OCI-LY3 (cell line): ENCODE results near the gene NPSR1.

Source experiments
- H2AFZ ChIP-seq: fragments of 200-600, 300-600 bp; shearing (Covaris generic); 2 replicates; pipeline ENCODE4 v1.6.0; 2014; ENCODE audit warnings: antibody characterized with exemption, low read depth, low read length
- H3K27ac ChIP-seq: fragments of 200-600, 300-600 bp; sonication (generic); 2 replicates; pipeline ENCODE4 v1.5.1; 2014; ENCODE audit warnings: mild to moderate bottlenecking, low read length, moderate library complexity, mixed read lengths
- H3K27me3 ChIP-seq: fragments of 200-600, 300-600 bp; sonication (generic); 2 replicates; pipeline ENCODE4 v1.6.1; 2014; ENCODE audit warnings: low read depth, low read length, mixed read lengths
- H3K36me3 ChIP-seq: fragments of 200-600, 300-600 bp; sonication (generic); replicated peaks from 2 replicates; pipeline ENCODE3; 2014; ENCODE audit warnings: low read depth, low read length, mixed read lengths
- H3K4me1 ChIP-seq: fragments of 300-600, 200-600 bp; sonication (generic); 2 replicates; pipeline ENCODE4 v1.6.1; 2014; ENCODE audit warnings: low read length, mixed read lengths
- H3K4me2 ChIP-seq: fragments of 200-600, 300-600 bp; sonication (generic); 2 replicates; pipeline ENCODE4 v1.6.1; 2014; ENCODE audit warnings: low read length, mixed read lengths
- H3K4me3 ChIP-seq: fragments of 300-600, 200-600 bp; sonication (generic); 2 replicates; pipeline ENCODE4 v1.5.1; 2014; ENCODE audit warnings: antibody characterized with exemption, mild to moderate bottlenecking, low read length, moderate library complexity
- H3K79me2 ChIP-seq: fragments of 300-600, 200-600 bp; shearing (Covaris generic); 2 replicates; pipeline ENCODE4 v1.6.1; 2014; ENCODE audit warnings: mild to moderate bottlenecking, low read length, mixed read lengths
- H3K9ac ChIP-seq: fragments of 300-600, 200-600 bp; shearing (Covaris generic); 2 replicates; pipeline ENCODE4 v1.6.0; 2014; ENCODE audit warnings: mild to moderate bottlenecking, low read length, moderate library complexity
- H3K9me3 ChIP-seq: fragments of 200-600, 300-600 bp; shearing (Covaris generic); 2 replicates; pipeline ENCODE4 v1.6.1; 2014; ENCODE audit warnings: low read length, mixed read lengths; ENCODE audit not compliant: insufficient read depth
- H4K20me1 ChIP-seq: fragments of 200-600, 300-600 bp; sonication (generic); 2 replicates; pipeline ENCODE4 v1.6.1; 2016; ENCODE audit warnings: low read length, mixed read lengths; ENCODE audit not compliant: insufficient read depth
- CTCF ChIP-seq: fragments of 200-600, 300-600 bp; sonication (generic); IDR thresholded peaks from 2 replicates; pipeline ENCODE4 v1.5.1; 2014; ENCODE audit warnings: antibody characterized with exemption, low read length, low read depth
- EZH2phosphoT487 ChIP-seq: fragments of 200-600 bp; shearing (Covaris generic); IDR thresholded peaks from 2 replicates; pipeline ENCODE4 v1.6.1; 2018; ENCODE audit warnings: antibody characterized with exemption, mixed run types, low read depth

Gene NPSR1

GRCh38 chr7:34845666-34846361, 187.8 kb downstream of the NPSR1 start:
- H3K4me2 ChIP-seq = no peak overlapping the region
- H2AFZ ChIP-seq = no peak overlapping the region
- TF ChIP-seq EZH2phosphoT487 = no peak
- H4K20me1 ChIP-seq = no peaks in the 10 kb centered on the region
- H3K27ac ChIP-seq = no peak overlapping the region
- no peaks in the 10 kb centered on the region for H3K9me3 ChIP-seq
- no peak overlapping the region for H3K9ac ChIP-seq
- no peaks in the 10 kb centered on the region for H3K79me2 ChIP-seq
- H3K4me1 ChIP-seq = no peaks in the 10 kb centered on the region
- no peaks in the 10 kb centered on the region for H3K36me3 ChIP-seq
- no peaks in the 10 kb centered on the region for H3K27me3 ChIP-seq
- H3K4me3 ChIP-seq = no peak overlapping the region

GRCh38 chr7:34846976-34847375, 189.0 kb downstream of the NPSR1 start:
- no peaks in the 10 kb centered on the region for H3K9me3 ChIP-seq
- no peaks in the 10 kb centered on the region for H4K20me1 ChIP-seq
- no peak overlapping the region for H3K4me3 ChIP-seq
- no peaks in the 10 kb centered on the region for H3K79me2 ChIP-seq
- no peaks in the 10 kb centered on the region for H3K36me3 ChIP-seq
- H2AFZ ChIP-seq = no peak overlapping the region
- H3K4me1 ChIP-seq = no peaks in the 10 kb centered on the region
- no peak overlapping the region for H3K9ac ChIP-seq
- TF ChIP-seq CTCF = no peak
- TF ChIP-seq EZH2phosphoT487 = no peak
- no peaks in the 10 kb centered on the region for H3K27me3 ChIP-seq
- H3K4me2 ChIP-seq = no peak overlapping the region
- H3K27ac ChIP-seq = no peak overlapping the region

- H3K36me3 ChIP-seq = no peaks in the 10 kb centered on the region
- no peaks in the 10 kb centered on the region for H3K9me3 ChIP-seq
- no peak overlapping the region for H3K27ac ChIP-seq
- no peaks in the 10 kb centered on the region for H3K27me3 ChIP-seq
- no peak for TF ChIP-seq CTCF
- TF ChIP-seq EZH2phosphoT487 = no peak
- no peaks in the 10 kb centered on the region for H3K79me2 ChIP-seq
- H3K4me2 ChIP-seq = no peak overlapping the region
- no peaks in the 10 kb centered on the region for H4K20me1 ChIP-seq
- H2AFZ ChIP-seq = no peak overlapping the region
- H3K9ac ChIP-seq = no peak overlapping the region
- no peak overlapping the region for H3K4me3 ChIP-seq
- H3K4me1 ChIP-seq = no peaks in the 10 kb centered on the region
These were observed 190.7 kb downstream of the NPSR1 start for GRCh38 chr7:34848670-34849069.

- Histone ChIP-seq H3K4me1 (no peaks in the 10 kb centered on the region), H3K27me3 (no peaks in the 10 kb centered on the region), H3K79me2 (no peaks in the 10 kb centered on the region), H4K20me1 (no peaks in the 10 kb centered on the region), H3K9ac (no peak overlapping the region), H3K27ac (no peak overlapping the region), H3K36me3 (no peaks in the 10 kb centered on the region), H2AFZ (no peak overlapping the region), H3K4me3 (no peak overlapping the region), H3K9me3 (no peaks in the 10 kb centered on the region), H3K4me2 (no peak overlapping the region)
- no peak for TF ChIP-seq CTCF
- TF ChIP-seq EZH2phosphoT487 = no peak
These were observed 191.3 kb downstream of the NPSR1 start for GRCh38 chr7:34849163-34849960.
